Lower lobe of right lung (tissue), 2 donors: ENCODE data around the gene STRBP. TPM values are rescaled to one million over a fixed set of nuclear protein-coding genes. Genes with fewer than 3 reads are reported as not detected.
A peak's percentile ranks its signal among the peaks of the same experiment; 100 is the strongest.

Experiments
- ATAC-seq, 2 donors: fragments of 200-7000 bp; cut with Tn5 transposase; one replicate each; pipeline ENCODE4 v1.9.1; 2020 to 2022; ENCODE audit warnings: mild to moderate bottlenecking in 2 of 2, moderate library complexity in 2 of 2
- DNase-seq: peaks from one replicate; pipeline ENCODE4 v3.0.0-alpha.2; 2020
- H3K27ac ChIP-seq: fragments of 200-600 bp; one replicate; pipeline ENCODE4 v1.8.0; 2022
- H3K27me3 ChIP-seq: fragments of 200-600 bp; one replicate; pipeline ENCODE4 v1.8.0; 2022; ENCODE audit warnings: low read depth
- H3K36me3 ChIP-seq: fragments of 200-600 bp; one replicate; pipeline ENCODE4 v1.8.0; 2022; ENCODE audit warnings: mild to moderate bottlenecking
- H3K4me1 ChIP-seq: fragments of 200-600 bp; one replicate; pipeline ENCODE4 v1.8.0; 2022
- H3K4me3 ChIP-seq: fragments of 200-600 bp; one replicate; pipeline ENCODE4 v1.8.0; 2022; ENCODE audit warnings: mild to moderate bottlenecking
- H3K9me3 ChIP-seq: fragments of 200-600 bp; one replicate; pipeline ENCODE4 v1.8.0; 2022
- intact Hi-C: fragments of 100-400 bp; cut with DNase I; formaldehyde crosslinking; loops from one replicate; pipeline ENCODE4 v1.11.0; 2022
- total RNA-seq: library from RNA; stranded (reverse); fragmentation: NEBNext Ultra II Directional; extraction: Animal tissue kit (Norgen Biotek cat#: 25700); gene quantifications from one replicate; pipeline ENCODE4 v1.2.1, GENCODE V29; 2021
- TF ChIP-seq, protein P1 (sequence below): fragments of 200-600 bp; IDR thresholded peaks from one replicate; pipeline ENCODE4 v1.8.0; 2022; ENCODE audit warnings: antibody characterized with exemption, mild to moderate bottlenecking
- donor health status: DM: no; HTN: yes; CAD: no; lungs with severe emphysema.

STRBP gene
- total RNA-seq, 1 donor from 2014 or later: 23.7 TPM

DNA sequence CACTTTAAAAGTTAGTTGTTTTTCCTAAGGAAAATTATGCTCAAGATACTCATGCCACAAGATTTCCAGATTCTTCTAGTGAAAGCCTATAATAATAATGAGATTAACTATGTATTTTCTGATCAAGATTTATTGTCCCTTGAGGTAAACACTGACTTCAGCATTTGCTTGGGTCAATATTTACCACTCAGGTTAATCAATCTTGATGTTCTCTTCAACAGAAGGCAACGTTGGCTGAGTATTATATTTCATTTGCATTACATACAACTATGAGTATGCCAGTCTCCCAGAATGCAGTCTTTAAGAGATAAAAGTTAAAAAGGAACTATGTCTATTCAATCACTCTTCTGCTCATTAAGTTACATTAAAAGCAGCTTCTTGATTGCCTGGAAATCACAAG, 119.3 kb downstream of the STRBP start:
- Histone ChIP-seq H3K4me1 (no peaks in the 10 kb centered on the region), H3K4me3 (no peak overlapping the region), H3K9me3 (no peaks in the 10 kb centered on the region), H3K36me3 (no peaks in the 10 kb centered on the region), H3K27me3 (no peaks in the 10 kb centered on the region), H3K27ac (no peak overlapping the region)
- TF ChIP-seq, protein P1, sequence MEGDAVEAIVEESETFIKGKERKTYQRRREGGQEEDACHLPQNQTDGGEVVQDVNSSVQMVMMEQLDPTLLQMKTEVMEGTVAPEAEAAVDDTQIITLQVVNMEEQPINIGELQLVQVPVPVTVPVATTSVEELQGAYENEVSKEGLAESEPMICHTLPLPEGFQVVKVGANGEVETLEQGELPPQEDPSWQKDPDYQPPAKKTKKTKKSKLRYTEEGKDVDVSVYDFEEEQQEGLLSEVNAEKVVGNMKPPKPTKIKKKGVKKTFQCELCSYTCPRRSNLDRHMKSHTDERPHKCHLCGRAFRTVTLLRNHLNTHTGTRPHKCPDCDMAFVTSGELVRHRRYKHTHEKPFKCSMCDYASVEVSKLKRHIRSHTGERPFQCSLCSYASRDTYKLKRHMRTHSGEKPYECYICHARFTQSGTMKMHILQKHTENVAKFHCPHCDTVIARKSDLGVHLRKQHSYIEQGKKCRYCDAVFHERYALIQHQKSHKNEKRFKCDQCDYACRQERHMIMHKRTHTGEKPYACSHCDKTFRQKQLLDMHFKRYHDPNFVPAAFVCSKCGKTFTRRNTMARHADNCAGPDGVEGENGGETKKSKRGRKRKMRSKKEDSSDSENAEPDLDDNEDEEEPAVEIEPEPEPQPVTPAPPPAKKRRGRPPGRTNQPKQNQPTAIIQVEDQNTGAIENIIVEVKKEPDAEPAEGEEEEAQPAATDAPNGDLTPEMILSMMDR: no peak
- no peak for ATAC-seq
- intact Hi-C loops: no loop called here
- no peak for DNase-seq

DNA sequence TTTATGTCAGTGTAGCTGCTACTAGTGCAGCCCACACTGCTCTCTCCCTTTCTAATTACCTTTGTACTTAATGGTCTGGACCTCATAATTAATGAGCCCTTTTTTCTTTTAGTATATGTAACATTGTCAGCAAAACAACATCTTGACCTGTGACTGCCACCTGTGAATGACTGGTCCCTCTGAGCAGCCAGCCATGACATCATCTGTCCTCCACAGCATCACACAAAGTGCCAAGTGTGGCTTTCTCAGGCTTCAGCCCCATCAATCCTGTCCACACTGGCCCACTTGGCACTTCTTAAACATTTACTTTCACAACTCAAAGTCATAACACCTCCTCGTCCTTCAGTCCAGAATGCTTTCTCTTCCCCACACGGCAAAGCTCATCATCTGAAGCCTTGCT, 130.2 kb downstream of the STRBP start:
- intact Hi-C loops: no loop called here
- ATAC-seq (no peak), DNase-seq (no peak)
- no peak overlapping the region for H3K4me3 ChIP-seq
- peaks cover 10% of the 10 kb centered on the region for H3K36me3 ChIP-seq
- no peaks in the 10 kb centered on the region for H3K4me1 ChIP-seq
- no peaks in the 10 kb centered on the region for H3K9me3 ChIP-seq
- no peaks in the 10 kb centered on the region for H3K27me3 ChIP-seq
- TF ChIP-seq, protein P1: no peak
- no peak overlapping the region for H3K27ac ChIP-seq

DNA sequence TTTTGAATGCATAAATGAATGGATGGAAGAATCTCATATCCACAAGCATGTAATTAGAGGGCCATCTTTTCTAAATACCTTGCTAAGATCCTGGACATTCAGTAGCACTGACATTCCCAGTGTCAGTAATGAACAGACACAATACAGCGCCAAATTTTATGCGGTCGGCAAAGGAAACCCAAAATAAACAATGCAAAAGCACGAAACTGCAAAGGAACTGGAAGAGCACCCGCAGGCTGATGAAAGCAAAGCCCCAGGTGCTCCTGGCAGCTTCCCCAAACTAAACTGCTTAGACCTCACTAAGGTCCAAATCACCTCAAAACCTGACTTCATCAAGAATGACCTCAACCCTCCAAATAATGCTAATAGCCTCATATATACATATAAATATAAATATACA, 133.0 kb downstream of the STRBP start:
- TF ChIP-seq, protein P1: no peak
- no peaks in the 10 kb centered on the region for H3K9me3 ChIP-seq
- H3K27me3 ChIP-seq: no peaks in the 10 kb centered on the region
- H3K36me3 ChIP-seq: peaks cover 17% of the 10 kb centered on the region
- no peak overlapping the region for H3K27ac ChIP-seq
- no peak for DNase-seq
- no peak overlapping the region for H3K4me3 ChIP-seq
- ATAC-seq: no peak
- intact Hi-C loops: no loop called here
- no peaks in the 10 kb centered on the region for H3K4me1 ChIP-seq

DNA sequence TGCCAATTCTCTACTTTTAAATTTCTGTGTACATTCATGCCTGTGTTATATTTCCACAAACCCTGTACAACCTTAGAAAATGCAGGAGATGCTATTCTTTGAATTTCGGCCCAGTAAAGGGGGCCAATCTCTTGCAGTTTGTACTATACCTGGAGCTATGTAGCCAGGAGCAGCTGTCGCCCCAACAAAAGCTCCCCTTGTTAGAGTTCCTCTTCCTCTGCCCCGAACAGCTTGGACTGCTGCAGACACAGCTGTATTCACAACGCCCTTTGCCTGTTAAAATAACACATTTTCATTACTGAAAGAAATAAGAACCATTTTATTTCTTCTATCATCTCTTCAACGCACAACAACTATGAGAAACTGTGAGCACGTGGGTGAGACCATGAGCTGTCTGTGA, 135.7 kb downstream of the STRBP start:
- Histone ChIP-seq H3K36me3 (peaks cover 17% of the 10 kb centered on the region), H3K4me1 (no peaks in the 10 kb centered on the region), H3K27me3 (no peaks in the 10 kb centered on the region), H3K9me3 (no peaks in the 10 kb centered on the region), H3K4me3 (no peak overlapping the region), H3K27ac (no peak overlapping the region)
- DNase-seq (no peak), ATAC-seq (no peak)
- intact Hi-C loops: no loop called here
- TF ChIP-seq, protein P1: no peak

DNA sequence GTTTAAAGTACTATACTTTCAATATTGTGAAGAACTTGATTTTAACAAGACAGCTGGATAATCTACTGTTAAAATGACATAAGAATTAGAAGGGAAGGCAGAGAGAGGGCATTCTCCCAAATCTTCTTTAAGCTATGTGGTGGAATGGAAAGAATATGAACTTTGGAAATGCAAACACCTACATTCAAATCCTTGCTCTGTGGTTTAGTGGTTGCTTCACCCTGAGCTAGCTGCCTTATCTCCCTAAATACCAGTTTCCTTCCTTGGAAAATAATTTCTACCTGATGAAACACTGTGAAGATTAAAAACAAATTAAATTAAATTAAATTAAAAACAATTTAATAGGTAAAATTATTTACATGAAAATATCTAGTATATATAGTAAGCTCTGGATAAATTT, 136.4 kb downstream of the STRBP start:
- H3K9me3 ChIP-seq: no peaks in the 10 kb centered on the region
- H3K27ac ChIP-seq: no peak overlapping the region
- intact Hi-C loops: no loop called here
- peaks cover 17% of the 10 kb centered on the region for H3K36me3 ChIP-seq
- H3K4me1 ChIP-seq: no peaks in the 10 kb centered on the region
- H3K27me3 ChIP-seq: no peaks in the 10 kb centered on the region
- no peak for DNase-seq
- no peak for ATAC-seq
- H3K4me3 ChIP-seq: no peak overlapping the region
- TF ChIP-seq, protein P1: no peak

DNA sequence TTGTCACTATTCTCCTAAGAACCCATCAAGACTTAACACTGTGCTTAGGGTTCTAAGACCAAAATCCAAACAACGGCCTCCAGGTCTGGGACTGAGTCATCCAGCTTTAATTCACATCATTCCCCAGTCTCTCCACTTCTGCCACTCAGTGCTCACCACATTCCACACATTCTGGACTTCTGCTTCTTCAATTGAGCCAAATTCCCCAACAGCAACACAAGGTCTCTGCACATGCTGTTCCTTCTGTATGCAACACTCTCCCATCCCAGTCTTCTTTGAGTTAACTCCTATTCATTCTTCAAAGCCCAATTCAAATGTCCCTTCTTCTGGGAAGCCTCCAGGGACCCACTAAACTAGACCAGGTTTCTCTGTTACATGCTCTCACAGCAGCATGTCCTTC, 137.1 kb downstream of the STRBP start:
- no peaks in the 10 kb centered on the region for H3K4me1 ChIP-seq
- no peaks in the 10 kb centered on the region for H3K27me3 ChIP-seq
- no peak for DNase-seq
- peaks cover 16% of the 10 kb centered on the region for H3K36me3 ChIP-seq
- H3K27ac ChIP-seq: no peak overlapping the region
- H3K4me3 ChIP-seq: no peak overlapping the region
- peak; percentile 40 to 60 for ATAC-seq
- TF ChIP-seq, protein P1: no peak
- no peaks in the 10 kb centered on the region for H3K9me3 ChIP-seq
- intact Hi-C loops: no loop called here
